Measurements from ENCODE around the gene LANCL3. TPM values are rescaled to one million over a fixed set of nuclear protein-coding genes. Genes with fewer than 3 reads are reported as not detected.
"Not testable (repeated sequence)": the region's sequence is repeated elsewhere in the genome, so short reads cannot be mapped to it uniquely, and the experiment has no call there.

Gene LANCL3
- polyA plus RNA-seq, 3 donors: 0.01 to 0.12 TPM; not detected in 1

DNA sequence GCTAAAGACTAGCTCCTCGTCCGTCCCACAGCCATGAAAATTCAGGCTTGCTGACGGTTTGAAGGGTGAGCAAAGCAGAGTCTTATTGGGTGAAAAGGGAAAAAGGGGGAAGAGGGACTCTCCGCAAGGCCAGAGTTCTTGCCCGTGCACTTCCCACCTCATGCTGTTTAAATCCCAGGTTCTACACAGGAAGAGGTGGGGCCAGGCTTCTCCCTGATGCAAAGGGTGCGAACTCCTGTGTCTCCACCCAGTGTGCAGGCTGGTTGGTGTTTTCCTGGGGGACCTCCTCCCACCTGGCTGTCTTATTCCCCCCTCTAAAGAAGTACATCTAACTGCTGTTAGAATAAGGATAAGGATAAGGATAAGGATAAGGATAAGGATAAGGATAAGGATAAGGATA lies 18.0 kb upstream of the LANCL3 start:
- no peak for DNase-seq

DNA sequence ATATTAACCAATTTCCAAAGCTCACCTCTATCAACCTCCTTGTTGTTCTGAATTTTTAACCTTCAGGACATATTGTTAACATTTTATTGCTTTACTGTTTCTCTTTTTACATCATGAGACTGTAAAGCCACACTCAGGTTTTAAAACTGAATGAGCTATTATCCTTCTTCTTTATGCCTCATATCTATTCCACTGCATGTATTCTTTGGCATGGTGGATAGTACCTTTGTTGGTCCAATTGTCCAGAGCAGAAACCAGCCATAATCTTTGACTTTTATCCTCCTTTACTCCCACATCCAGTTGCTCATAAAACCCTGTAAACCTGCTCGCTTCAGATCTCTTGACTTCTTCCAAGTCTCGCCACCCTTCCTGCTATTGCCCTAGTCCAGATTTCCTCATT lies 6.2 kb upstream of the LANCL3 start:
- H3K27me3 ChIP-seq (ENCODE audit: control insufficient read depth in 2 of 2, insufficient read depth in 2 of 2, low read length in 2 of 2); H3K9me3 ChIP-seq (replicated peaks in 1 of 2; ENCODE audit: control insufficient read depth in 1 of 2, insufficient read depth in 1 of 2, low read length in 2 of 2); H2AFZ ChIP-seq (ENCODE audit: insufficient read depth, low read depth, low read length, poor library complexity, severe bottlenecking); H3K4me3 ChIP-seq (replicated peaks in 1 of 3; ENCODE audit: low read depth in 2 of 3, low read length in 3 of 3); H3K4me1 Mint-ChIP-seq; H3K4me1 ChIP-seq (ENCODE audit: control insufficient read depth in 1 of 2, insufficient read depth in 2 of 2, low read length in 2 of 2); H3K9ac ChIP-seq (ENCODE audit: insufficient read depth, low read length, poor library complexity, severe bottlenecking); H3K4me3 Mint-ChIP-seq; H3K36me3 Mint-ChIP-seq; H3K27ac Mint-ChIP-seq; H4K20me1 ChIP-seq (ENCODE audit: insufficient read depth, low read length); intact Hi-C loops (cut with micrococcal nuclease); H3K36me3 ChIP-seq (replicated peaks in 1 of 2; ENCODE audit: control insufficient read depth in 1 of 2, insufficient read depth in 2 of 2, low read length in 2 of 2); H3K9me3 Mint-ChIP-seq; H3K79me2 ChIP-seq (ENCODE audit: insufficient read depth, low read length); DNase-seq; H3K4me2 ChIP-seq (replicated peaks; ENCODE audit: extremely low read depth, low read length, poor library complexity, severe bottlenecking); H3K27ac ChIP-seq (ENCODE audit: low read depth in 1 of 2, low read length in 2 of 2): not testable (repeated sequence)
- H3K27me3 Mint-ChIP-seq (ENCODE audit: low read depth in 3 of 3): peaks cover 0 to 16% (median 4%) of the 10 kb centered on the region in 3 donors
- WGBS (ENCODE audit: insufficient coverage): no CpG with 5 or more reads among the region's 2 CpGs

More for the DNA sequence above, 18.0 kb upstream of the LANCL3 start:
- no peak overlapping the region for H3K9ac ChIP-seq (ENCODE audit: insufficient read depth, low read length, poor library complexity, severe bottlenecking)
- no peaks in the 10 kb centered on the region for H3K27me3 ChIP-seq (ENCODE audit: control insufficient read depth in 2 of 2, insufficient read depth in 2 of 2, low read length in 2 of 2)
- H3K4me3 ChIP-seq (replicated peaks in 1 of 3; ENCODE audit: low read depth in 2 of 3, low read length in 3 of 3): no peak overlapping the region
- H3K4me2 ChIP-seq (replicated peaks; ENCODE audit: extremely low read depth, low read length, poor library complexity, severe bottlenecking): no peak overlapping the region
- no peaks in the 10 kb centered on the region for H3K4me1 Mint-ChIP-seq
- H3K9me3 Mint-ChIP-seq: peaks cover 0 to 2% (median 0%) of the 10 kb centered on the region in 7 donors
- no peak overlapping the region for H3K27ac Mint-ChIP-seq
- no peaks in the 10 kb centered on the region for H4K20me1 ChIP-seq (ENCODE audit: insufficient read depth, low read length)
- WGBS (ENCODE audit: insufficient coverage): no CpG with 5 or more reads among the region's 6 CpGs
- H3K79me2 ChIP-seq (ENCODE audit: insufficient read depth, low read length): no peaks in the 10 kb centered on the region
- H3K9me3 ChIP-seq (replicated peaks in 1 of 2; ENCODE audit: control insufficient read depth in 1 of 2, insufficient read depth in 1 of 2, low read length in 2 of 2): no peaks in the 10 kb centered on the region
- H2AFZ ChIP-seq (ENCODE audit: insufficient read depth, low read depth, low read length, poor library complexity, severe bottlenecking): no peak overlapping the region
- H3K27me3 Mint-ChIP-seq (ENCODE audit: low read depth in 3 of 3): peaks cover 2 to 5% (median 3%) of the 10 kb centered on the region in 3 donors
- no peaks in the 10 kb centered on the region for H3K36me3 ChIP-seq (replicated peaks in 1 of 2; ENCODE audit: control insufficient read depth in 1 of 2, insufficient read depth in 2 of 2, low read length in 2 of 2)
- no peak overlapping the region for H3K27ac ChIP-seq (ENCODE audit: low read depth in 1 of 2, low read length in 2 of 2)
- intact Hi-C loops (cut with micrococcal nuclease): no loop called here
- H3K4me3 Mint-ChIP-seq: no peak overlapping the region
- H3K36me3 Mint-ChIP-seq: no peaks in the 10 kb centered on the region
- no peaks in the 10 kb centered on the region for H3K4me1 ChIP-seq (ENCODE audit: control insufficient read depth in 1 of 2, insufficient read depth in 2 of 2, low read length in 2 of 2)
- TF ChIP-seq, protein P1, sequence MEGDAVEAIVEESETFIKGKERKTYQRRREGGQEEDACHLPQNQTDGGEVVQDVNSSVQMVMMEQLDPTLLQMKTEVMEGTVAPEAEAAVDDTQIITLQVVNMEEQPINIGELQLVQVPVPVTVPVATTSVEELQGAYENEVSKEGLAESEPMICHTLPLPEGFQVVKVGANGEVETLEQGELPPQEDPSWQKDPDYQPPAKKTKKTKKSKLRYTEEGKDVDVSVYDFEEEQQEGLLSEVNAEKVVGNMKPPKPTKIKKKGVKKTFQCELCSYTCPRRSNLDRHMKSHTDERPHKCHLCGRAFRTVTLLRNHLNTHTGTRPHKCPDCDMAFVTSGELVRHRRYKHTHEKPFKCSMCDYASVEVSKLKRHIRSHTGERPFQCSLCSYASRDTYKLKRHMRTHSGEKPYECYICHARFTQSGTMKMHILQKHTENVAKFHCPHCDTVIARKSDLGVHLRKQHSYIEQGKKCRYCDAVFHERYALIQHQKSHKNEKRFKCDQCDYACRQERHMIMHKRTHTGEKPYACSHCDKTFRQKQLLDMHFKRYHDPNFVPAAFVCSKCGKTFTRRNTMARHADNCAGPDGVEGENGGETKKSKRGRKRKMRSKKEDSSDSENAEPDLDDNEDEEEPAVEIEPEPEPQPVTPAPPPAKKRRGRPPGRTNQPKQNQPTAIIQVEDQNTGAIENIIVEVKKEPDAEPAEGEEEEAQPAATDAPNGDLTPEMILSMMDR (IDR thresholded peaks at IDR 0.05): no peak

DNA sequence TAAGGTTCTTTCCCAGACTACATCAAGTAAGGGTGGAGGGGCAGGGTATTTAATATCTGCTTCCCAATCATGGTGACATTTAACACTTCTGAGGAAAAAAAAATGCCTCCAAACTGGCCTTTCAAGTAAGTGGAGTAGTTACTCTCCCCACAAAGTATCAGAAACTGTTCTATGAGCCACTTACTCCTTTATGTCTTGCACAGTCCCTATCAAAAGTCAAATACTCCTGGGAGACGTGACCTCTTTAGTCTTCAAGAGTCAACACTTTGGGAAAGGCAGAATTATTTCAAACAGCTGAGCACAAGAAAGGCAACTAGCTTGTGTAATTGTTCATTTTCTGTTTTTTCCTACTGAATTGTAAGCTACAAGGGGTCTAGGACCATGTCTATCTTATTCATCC lies 1.1 kb upstream of the LANCL3 start:
- H3K4me2 ChIP-seq (replicated peaks; ENCODE audit: extremely low read depth, low read length, poor library complexity, severe bottlenecking); H3K27ac Mint-ChIP-seq; H3K4me3 ChIP-seq (replicated peaks in 1 of 3; ENCODE audit: low read depth in 2 of 3, low read length in 3 of 3); H4K20me1 ChIP-seq (ENCODE audit: insufficient read depth, low read length); H3K9ac ChIP-seq (ENCODE audit: insufficient read depth, low read length, poor library complexity, severe bottlenecking); H2AFZ ChIP-seq (ENCODE audit: insufficient read depth, low read depth, low read length, poor library complexity, severe bottlenecking); intact Hi-C loops (cut with micrococcal nuclease); H3K36me3 ChIP-seq (replicated peaks in 1 of 2; ENCODE audit: control insufficient read depth in 1 of 2, insufficient read depth in 2 of 2, low read length in 2 of 2); H3K27ac ChIP-seq (ENCODE audit: low read depth in 1 of 2, low read length in 2 of 2); DNase-seq; H3K36me3 Mint-ChIP-seq; H3K4me3 Mint-ChIP-seq; H3K9me3 Mint-ChIP-seq; H3K9me3 ChIP-seq (replicated peaks in 1 of 2; ENCODE audit: control insufficient read depth in 1 of 2, insufficient read depth in 1 of 2, low read length in 2 of 2); H3K4me1 Mint-ChIP-seq; H3K79me2 ChIP-seq (ENCODE audit: insufficient read depth, low read length); H3K4me1 ChIP-seq (ENCODE audit: control insufficient read depth in 1 of 2, insufficient read depth in 2 of 2, low read length in 2 of 2): not testable (repeated sequence)
- H3K27me3 ChIP-seq (ENCODE audit: control insufficient read depth in 2 of 2, insufficient read depth in 2 of 2, low read length in 2 of 2): peaks cover 8 to 15% of the 10 kb centered on the region in 2 donors
- H3K27me3 Mint-ChIP-seq (ENCODE audit: low read depth in 3 of 3): peaks cover 13 to 43% (median 21%) of the 10 kb centered on the region in 3 donors
- WGBS (ENCODE audit: insufficient coverage): no CpG with 5 or more reads among the region's 1 CpG

DNA sequence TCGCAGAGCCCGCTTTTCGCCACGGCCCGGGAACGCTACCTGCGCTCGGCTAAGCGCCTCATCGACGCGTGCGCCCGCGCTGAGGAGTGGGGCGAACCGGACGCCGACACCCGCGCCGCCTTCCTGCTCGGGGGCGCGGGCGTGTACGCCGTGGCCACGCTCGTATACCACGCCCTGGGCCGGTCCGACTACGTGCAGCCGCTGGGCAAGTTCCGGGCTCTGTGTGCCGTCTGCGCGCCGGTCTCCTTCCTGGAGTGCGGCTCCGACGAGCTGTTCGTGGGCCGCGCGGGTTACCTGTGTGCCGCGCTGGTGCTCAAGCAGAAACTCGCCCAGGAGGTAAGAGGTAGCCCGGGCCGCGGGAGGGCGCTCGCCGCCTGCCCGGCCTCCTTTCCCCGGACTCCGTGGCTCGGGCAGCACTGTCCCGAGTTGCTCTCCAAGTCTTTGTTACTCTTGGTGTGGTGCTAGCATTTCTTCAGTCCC lies 687 bp downstream of the LANCL3 start:
- DNase-seq: peak in 1 of 3 donors; percentile 2
- H3K9me3 ChIP-seq (replicated peaks in 1 of 2; ENCODE audit: control insufficient read depth in 1 of 2, insufficient read depth in 1 of 2, low read length in 2 of 2); H3K27ac Mint-ChIP-seq; H3K36me3 Mint-ChIP-seq; H3K27ac ChIP-seq (ENCODE audit: low read depth in 1 of 2, low read length in 2 of 2); H3K4me1 ChIP-seq (ENCODE audit: control insufficient read depth in 1 of 2, insufficient read depth in 2 of 2, low read length in 2 of 2); H4K20me1 ChIP-seq (ENCODE audit: insufficient read depth, low read length); H3K79me2 ChIP-seq (ENCODE audit: insufficient read depth, low read length); intact Hi-C loops (cut with micrococcal nuclease); H3K9me3 Mint-ChIP-seq; H3K36me3 ChIP-seq (replicated peaks in 1 of 2; ENCODE audit: control insufficient read depth in 1 of 2, insufficient read depth in 2 of 2, low read length in 2 of 2); H3K9ac ChIP-seq (ENCODE audit: insufficient read depth, low read length, poor library complexity, severe bottlenecking); H3K4me1 Mint-ChIP-seq: not testable (repeated sequence)
- Histone ChIP-seq H3K4me3 (replicated peaks in 1 of 3; ENCODE audit: low read depth in 2 of 3, low read length in 3 of 3) (peak overlapping the region in 1 of 3 experiments; percentile 40), H3K27me3 (ENCODE audit: control insufficient read depth in 2 of 2, insufficient read depth in 2 of 2, low read length in 2 of 2) (peaks cover 8 to 15% of the 10 kb centered on the region in 2 donors), H3K4me2 (replicated peaks; ENCODE audit: extremely low read depth, low read length, poor library complexity, severe bottlenecking) (peak overlapping the region; percentile 29), H2AFZ (ENCODE audit: insufficient read depth, low read depth, low read length, poor library complexity, severe bottlenecking) (peak overlapping the region; percentile 38)
- no CpG with 5 or more reads among the region's 61 CpGs for WGBS (ENCODE audit: insufficient coverage)
- peaks cover 14 to 38% (median 23%) of the 10 kb centered on the region in 3 donors for H3K27me3 Mint-ChIP-seq (ENCODE audit: low read depth in 3 of 3)
- peak overlapping the region; percentile 50 to 93 for H3K4me3 Mint-ChIP-seq
